Middle frontal gyrus (tissue), 1 donor: ENCODE measurements around the gene PARVA.

ENCODE experiments used
- DNase-seq: peaks from one replicate; pipeline ENCODE4 v3.0.0-alpha.2; 2015; ENCODE audit warnings: low spot score; ENCODE audit errors: extremely low spot score

PARVA gene

DNA sequence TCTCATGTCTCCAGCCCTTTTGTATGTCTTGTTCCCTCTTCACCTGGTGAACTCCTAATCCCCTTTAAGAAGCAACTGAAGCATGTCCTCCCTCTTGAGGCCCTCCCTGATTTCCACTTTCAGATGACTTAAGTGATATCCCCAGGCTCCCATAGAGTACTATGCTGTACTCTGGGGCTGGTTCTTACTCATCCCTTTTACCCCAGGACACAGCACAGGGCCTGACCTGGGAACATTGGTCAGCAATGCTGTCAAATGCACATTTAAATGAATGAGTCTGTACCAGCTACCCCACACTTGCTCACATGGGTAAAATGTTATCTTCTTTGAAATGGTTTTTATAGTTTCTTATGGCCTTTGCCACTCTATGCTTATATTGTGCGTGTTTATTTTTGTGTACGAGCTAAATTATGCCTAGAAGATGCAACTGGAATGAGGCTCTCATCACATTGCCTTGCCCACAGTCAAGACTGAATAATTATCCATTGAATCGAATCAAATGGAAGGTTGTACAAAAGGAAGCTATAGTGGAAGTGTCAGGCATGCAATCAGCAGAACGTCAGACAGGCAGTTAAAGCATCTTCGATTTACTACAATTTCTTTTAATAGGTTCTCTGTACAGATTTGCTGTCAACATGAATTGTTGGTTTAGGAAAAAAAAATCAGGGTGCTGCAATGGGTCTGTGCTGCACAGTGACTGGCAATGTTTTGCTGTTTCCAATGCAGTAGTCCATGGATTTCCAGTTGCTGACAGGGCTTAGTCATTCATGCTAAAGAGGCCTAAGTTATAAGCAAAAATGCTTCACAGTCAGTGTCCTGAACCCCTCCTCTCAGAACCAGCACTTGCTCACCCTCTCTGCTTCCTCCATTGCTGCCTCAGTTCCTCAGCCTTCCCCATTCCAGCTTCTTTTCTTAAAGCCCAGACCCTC, 79.5 kb downstream of the PARVA start:
- DNase-seq: no peak

DNA sequence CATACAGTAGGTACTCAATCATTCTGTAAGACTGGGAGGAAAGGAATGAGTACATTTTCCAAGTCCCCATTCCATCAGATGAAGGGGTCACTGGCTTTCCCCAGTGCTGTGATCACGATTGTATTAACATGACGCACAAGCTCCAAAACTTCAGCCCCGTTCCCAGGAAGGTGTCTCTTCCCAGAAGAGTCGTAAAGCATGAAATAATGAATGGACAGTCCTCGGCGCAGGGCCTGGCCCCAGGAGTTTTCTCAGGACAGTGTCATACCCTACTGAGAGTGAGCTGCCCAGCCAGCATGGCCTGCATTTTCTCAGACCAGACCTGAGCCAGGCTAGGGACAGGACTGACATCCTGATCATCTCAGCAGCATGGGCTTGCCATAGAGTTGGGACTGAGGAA, 80.7 kb downstream of the PARVA start:
- no peak for DNase-seq

GRCh38 chr11:12459374-12459773, 82.0 kb downstream of the PARVA start:
- no peak for DNase-seq

DNA sequence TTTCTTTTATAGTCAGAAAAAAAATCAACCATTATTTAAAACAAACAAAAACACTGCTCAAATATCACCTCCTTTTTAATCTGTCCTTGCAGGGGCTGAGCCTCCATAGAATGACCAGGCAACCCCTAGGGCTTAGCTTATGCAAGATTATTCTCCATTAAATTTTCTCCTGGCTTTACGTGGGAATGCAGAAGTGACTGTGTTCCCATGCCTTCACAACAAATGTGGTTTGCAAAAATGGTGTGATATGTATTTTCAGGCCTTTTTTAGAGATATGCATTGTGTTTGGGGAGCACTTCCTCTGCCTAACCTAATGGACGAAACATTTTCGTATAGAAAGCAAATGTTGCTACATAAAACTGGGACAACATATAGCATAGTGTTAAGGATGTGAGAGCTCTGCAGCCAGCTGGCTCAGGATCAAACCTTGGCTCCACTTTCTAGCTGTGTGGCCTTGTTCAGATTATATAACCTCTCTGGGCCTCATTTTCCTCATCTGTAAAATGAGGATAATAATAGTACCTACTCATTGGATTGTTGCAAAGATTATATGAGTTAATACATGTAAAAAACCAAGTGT, 82.6 kb downstream of the PARVA start:
- peak; percentile 4 for DNase-seq

DNA sequence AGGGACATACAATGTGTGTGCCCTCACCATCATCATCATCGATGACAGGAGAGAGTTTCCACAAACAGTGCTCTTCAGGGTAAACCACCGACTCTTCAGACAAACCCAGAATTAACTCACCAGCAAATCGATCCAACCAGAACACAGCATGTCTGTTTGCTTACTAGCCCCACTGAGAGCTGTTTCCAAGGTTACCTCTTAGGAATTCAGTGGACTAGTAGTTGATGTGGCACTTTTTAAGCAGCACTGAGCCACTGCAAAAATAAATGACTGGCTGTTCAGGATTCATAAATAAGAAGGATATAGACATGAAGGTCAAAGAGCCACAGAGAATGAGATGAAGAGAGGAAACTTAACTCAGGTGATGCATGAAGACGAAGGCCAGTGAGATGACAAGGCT, 83.1 kb downstream of the PARVA start:
- no peak for DNase-seq

- DNase-seq: no peak
Measured at GRCh38 chr11:12461516-12461915, 84.1 kb downstream of the PARVA start.

- no peak for DNase-seq
Measured at GRCh38 chr11:12464303-12464702, 86.9 kb downstream of the PARVA start.

GRCh38 chr11:12465332-12465731, 88.0 kb downstream of the PARVA start:
- no peak for DNase-seq

DNA sequence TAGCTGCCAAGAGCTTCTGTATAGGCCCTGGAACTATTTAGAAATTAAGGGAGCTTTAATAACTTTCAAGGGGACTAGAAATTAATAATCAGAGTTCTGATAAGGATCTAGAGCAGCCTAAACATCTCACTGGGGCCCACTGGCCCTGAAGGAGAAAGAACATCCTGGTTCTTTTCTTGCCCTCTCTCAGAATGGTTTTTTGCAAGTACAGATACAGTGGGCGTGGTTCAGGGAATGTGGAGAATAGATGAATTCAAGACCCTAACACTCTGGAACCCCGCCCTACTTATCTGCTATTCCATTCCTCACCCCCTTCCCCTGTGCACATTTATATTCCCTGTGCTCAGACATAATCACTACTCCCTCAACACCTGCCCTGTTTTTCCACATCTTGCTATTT, 90.2 kb downstream of the PARVA start:
- DNase-seq: no peak

DNA sequence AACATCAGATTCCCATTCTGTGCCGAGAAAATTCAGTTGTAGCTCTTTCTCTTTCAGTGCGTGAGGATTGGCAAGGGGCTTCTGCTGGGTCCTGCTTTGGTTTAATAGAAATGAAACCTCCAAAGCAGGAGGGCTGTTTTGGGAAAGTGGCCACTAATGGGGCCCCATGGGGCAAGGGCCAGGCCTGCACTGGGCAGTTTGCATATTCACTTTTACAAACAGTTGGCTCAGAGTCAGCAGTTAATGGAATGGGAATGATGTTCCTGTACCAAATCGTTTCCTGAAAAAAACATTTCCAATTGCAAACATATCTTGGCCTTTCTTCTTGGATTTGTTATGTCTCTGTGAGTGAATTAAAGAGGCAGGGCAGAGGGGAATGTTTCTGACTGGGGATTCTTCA, 92.1 kb downstream of the PARVA start:
- no peak for DNase-seq

DNA sequence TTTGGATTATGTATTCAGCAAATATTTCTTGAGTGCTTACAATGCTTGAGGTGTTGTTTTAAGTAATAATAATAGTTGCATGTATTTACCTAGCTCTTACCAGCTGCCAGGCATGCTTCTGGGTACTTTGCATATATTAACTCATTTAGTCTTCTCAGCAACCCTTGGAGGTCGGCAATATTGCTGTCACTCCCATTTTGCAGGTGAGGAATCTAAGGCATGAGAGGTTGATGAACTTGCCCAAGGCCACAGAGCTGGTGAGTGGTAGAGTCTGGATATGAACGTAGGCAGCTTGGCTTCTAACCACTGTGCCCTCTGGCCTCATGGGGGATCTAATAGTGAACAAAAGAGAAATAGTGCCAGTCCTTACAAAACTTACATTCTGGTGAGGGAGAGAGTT, 92.9 kb downstream of the PARVA start:
- no peak for DNase-seq

DNA sequence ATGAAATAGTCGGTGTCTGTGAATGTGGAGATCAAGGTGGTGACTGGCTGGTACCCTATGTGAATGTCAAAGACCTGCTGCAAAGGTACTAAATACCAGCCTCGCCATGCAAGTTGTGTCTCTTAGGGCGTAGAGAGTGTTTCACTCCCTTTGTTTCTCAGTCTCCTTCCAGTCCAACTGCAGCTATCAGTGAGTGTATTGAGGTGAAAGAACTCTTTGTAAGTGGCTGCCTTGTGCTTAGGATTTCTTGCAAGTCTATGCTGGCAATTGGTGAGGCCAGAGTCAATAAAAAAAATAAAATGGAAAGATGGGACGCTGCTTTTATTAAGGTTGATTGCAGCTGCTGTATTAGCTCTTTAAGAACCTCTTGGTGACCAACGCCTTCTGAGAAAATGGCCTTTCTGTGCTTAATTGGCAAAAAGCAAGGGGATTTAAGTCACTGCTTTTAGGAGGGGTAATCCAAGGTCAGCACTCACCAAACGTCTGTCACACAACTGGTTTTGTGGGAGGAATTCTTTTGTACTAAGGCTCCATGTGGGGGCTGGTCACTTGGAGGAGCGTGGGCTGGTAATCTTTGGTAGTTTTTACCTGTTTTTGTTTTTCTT, 95.1 kb downstream of the PARVA start:
- no peak for DNase-seq

DNA sequence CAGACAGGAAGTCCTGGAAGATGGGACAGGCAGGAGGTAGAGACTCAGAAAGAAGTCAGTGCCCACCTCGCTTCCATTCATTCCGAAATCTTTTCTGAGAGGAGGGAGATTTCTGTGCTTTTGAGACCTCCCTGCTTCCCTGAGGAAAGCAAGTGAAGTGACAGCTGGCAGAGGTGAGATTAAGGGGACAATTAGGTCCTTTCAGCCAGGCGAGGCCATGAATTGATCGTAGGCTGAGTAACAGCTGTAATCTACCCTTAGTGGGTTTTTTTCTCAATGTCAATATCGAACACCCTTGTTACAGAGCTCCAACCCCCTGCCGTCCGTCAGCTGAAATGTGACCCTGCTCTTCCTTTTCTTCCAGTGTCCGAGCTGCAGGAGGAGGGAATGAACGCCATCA, 96.0 kb downstream of the PARVA start:
- DNase-seq: no peak

- DNase-seq: no peak
Measured at GRCh38 chr11:12474871-12475270, 97.5 kb downstream of the PARVA start.

DNA sequence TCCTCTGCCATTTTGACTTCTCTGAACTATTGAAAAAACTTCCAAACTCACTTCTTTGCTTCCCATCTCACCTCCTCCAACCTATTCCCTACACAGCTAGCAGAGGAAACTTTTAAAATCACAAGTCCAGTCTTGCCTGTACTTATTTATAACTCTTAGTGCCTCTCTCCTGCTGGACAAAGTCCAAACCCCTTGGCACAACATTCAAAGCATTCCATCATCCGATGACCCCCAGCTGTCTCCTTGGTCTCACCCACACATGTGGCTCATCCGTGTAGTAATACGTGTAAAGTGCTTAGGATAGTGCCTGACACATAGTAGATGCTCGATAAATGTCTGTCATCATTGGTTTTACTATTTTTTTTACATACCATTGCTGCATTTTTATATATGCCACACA, 101.4 kb downstream of the PARVA start:
- no peak for DNase-seq

DNA sequence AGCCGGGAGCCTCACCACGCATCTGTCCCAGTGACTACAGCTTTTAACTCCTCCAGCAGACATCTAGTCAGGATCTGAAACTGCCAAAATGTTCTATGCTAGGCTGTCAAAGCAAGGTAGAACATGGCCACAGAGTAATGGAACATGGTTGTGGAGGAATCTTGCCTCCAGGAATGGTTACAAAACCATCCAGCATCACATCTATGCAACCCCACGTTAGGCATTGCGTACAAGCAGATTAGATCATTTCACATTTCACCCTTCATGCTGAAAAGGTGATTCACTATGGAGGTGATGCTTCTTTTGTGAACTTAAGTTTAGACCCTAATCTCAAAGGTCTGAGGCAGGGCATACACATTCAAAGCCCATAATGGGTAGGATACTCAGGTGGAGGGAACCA, 103.0 kb downstream of the PARVA start:
- DNase-seq: no peak

GRCh38 chr11:12482839-12483238, 105.5 kb downstream of the PARVA start:
- DNase-seq: no peak

DNA sequence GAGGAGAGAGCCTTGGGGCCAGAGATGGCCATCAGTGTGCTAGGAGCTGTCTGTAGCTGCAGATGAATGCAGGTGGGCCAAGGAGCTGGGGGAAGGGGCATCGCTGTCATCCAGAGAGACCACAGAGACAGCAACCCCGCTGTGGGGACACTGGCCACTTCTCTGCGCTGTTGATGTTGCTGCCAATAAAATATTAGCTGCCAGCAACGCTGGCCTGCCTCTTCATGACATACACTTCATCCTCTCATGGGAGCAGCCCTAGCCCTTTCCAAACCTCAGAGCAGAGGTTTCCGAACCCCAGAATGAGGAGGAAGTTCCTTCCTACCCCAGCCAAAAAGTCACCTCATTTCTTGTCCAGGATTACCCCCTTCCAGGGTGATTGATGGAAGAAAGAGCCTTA, 106.2 kb downstream of the PARVA start:
- DNase-seq: no peak

- no peak for DNase-seq
Measured at GRCh38 chr11:12485328-12485727, 108.0 kb downstream of the PARVA start.

DNA sequence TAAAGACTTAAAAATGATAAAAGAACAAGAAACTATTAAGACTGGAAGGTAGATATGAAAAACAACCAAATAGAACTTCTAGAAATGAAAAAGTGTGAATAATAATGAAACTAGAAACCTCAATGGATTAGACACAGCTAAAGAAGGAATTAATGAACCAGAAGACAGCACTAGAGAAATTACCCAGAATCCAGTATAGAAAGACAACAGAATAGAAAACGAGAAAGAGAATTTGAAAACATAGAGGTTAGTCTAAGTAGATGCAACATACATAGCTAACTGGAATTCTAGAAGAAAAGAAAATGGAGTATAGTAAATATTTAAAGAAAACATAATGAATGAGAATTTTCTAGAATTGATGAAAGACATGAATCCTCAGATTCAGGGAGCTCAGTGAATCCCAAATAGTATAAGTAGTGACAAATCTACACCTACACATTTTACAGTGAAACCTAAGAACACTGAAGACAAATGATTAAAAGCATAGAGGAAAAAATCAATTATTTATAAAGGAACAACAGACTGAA, 111.9 kb downstream of the PARVA start:
- DNase-seq: no peak

- no peak for DNase-seq
Measured at GRCh38 chr11:12494699-12495098, 117.3 kb downstream of the PARVA start.
